HG03066 (cell line): ENCODE measurements around the gene MYB.
A peak's percentile ranks its signal among the peaks of the same experiment; 100 is the strongest.
"Not testable (repeated sequence)": the region's sequence is repeated elsewhere in the genome, so short reads cannot be mapped to it uniquely, and the experiment has no call there.

Source experiments
- ATAC-seq: cut with Tn5 transposase; IDR thresholded peaks from one replicate; pipeline ENCODE4 v1.9.1; 2021; ENCODE audit warnings: low read depth; ENCODE audit not compliant: unreplicated experiment

The MYB gene

DNA sequence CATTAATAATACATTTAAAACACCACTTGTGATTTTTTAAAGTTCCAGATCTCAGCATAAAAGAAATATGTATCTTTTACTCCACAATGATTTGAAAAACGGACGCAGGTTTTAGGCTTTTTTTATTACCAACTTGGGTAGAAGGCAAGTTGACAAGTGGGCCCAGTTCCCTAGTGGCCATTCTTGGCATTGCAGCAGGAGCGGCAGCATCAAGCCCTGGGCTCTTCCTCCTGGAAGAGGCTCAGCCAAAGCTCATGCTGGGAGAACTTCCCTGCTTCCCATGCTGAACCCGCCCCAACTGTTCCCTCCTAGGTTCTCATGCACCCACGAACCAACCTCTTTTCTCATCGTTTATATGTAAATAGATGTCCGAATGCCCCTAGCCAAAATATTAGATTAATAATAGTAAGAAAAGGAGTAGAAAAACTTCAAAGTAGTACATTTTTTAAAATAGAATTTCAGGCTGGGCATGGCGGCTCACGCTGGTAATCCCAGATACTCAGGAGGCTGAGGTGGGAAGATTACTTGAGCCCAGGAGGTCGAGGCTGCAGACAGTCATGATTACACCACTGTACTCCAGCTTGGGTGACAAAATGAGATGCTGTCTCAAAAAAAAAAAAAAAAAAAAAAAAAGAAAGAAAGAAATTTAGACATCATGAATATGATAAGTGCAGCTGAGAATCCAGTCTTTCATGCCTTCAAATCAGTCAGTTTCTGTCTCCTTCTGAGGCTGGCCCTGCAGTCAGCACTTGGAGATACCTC, 18.2 kb upstream of the MYB start:
- no peak for ATAC-seq

GRCh38 chr6:135163440-135163738, 17.7 kb upstream of the MYB start:
- ATAC-seq = peak; percentile 62

- ATAC-seq = not testable (repeated sequence)
Observed at GRCh38 chr6:135164387-135164786, 16.7 kb upstream of the MYB start.

GRCh38 chr6:135165031-135165430, 16.1 kb upstream of the MYB start:
- ATAC-seq = no peak

GRCh38 chr6:135166515-135166914, 14.6 kb upstream of the MYB start:
- ATAC-seq = no peak

- no peak for ATAC-seq
Observed at GRCh38 chr6:135167617-135168016, 13.5 kb upstream of the MYB start.

DNA sequence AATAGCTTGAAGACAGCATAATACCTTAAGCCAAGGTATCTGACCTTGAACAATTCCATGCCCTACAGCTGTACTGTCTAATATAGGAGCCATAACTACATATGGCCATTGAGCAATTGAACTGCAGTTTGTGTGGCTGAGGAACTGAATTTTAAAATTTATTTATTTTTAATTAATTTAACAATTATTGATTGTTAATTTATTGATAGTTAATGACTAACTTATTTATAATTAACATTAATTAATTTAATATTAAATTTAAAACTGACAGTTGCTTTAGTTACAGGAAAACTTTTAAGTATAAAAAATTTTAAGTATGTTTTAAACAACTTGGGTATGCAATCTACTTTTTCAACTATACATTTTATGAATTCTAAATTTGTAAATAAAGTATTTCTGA, 12.3 kb upstream of the MYB start:
- no peak for ATAC-seq

DNA sequence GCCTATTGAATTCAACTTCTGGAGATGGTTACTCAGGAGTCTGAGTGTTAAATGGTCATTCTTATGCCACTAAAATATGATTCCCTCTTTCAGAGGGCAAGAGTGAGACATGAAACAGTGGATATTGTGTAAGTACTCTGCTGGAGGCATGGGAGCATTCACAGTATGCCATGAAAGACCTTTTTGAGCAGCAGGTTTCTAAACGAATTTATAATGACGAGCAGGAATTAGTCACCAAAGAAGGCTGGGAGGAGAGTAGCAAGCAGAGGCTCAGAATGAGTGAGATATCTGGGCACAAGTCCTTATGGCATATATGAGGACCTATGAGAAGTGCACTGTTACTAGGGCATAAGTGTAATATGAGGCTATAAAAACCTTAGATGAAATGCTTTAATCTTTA, 10.9 kb upstream of the MYB start:
- ATAC-seq = no peak

GRCh38 chr6:135170849-135171248, 10.3 kb upstream of the MYB start:
- ATAC-seq = no peak

DNA sequence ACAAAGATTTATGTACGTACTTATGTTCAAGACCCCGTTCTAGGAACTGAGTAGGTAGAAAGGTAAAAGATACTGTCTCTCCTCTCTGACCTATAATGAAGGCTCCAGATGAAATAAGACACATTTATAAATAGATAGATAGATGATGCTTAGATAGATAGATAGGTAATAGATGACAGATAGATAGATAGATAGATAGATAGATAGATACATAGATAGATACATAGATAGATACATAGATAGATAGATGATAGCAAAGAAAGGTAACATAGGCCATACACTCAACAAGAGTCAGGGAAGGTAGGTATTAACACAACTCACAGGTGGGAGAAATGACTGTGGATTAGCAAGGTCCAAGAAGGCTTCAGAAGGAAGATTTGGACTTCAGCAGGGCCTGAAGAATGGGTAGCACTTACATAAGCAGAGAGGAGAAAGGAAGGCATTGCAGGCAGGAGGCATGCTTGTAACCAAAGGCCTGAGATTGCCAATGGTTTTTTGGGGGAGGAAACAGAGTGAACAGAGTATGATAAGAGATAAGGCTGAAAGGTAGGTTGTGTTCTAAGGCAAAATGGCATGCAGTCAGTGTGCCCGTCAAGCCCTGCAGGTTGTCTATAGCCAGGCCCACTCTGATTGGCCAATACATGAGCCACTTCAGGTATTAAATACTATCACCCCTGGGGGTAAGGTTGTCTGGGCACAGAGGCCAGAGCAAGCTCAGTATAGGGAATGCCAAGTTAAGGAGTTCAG, 7.7 kb upstream of the MYB start:
- ATAC-seq = no peak

DNA sequence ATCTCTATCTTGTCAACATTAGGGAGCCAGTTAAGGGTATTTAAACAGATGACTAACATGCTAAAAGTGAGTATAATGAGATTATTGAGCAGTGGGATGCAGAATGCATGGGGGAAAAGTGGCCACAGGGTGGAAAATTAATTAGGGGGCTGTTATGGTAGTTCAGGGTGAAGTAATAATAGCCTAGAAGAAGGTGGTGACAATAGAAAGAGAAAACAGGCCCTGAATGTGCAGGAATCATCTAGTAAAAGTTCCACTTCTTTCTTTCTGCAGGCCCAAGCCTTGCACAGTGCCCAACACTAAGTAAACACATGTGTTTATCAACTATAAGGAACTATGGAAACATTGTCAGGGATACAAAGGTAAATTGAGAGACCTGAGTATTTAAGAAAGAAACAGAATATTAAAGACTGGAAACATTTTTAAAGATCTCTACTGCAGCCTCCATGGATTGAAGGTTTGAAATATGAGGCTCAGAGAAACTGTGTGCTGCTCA, 7.1 kb upstream of the MYB start:
- ATAC-seq = no peak

DNA sequence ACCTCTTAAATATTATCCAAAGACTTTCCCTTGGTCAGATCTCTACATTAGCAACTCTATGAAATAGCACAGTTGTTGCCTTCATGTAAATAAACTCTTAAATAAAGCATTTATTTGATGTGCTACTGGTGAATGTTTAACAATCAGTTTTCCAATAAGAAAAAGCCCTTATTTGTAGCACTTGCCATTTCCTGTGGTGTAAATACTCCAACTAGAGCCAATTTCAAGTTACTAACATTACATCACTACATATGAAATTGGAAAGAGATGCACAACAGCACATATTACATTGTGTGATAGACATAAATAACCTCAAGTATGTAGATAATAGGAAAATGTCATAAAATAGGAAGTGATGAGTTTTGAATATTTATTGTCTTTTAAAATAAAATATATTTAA, 5.0 kb upstream of the MYB start:
- no peak for ATAC-seq

DNA sequence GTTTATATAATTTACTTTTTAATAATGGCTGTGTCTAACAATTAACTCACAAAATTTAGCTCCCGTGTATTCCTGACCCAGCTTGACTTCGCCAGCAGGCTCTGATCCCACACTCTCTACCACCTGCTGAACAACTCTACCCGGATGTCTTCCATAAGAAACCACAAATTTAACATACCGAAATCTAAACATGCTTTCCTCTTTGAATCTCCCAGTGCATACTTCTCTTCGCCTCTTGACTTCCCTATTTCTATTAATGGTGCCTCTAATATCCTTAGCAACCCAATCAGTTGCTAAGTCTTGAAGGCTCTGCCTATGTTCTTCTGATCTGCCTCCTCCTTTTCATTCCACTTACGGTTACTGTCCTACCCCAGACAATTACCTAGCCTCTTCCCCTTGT, 4.6 kb upstream of the MYB start:
- no peak for ATAC-seq

GRCh38 chr6:135179372-135179771, 1.7 kb upstream of the MYB start:
- no peak for ATAC-seq

- no peak for ATAC-seq
Observed at GRCh38 chr6:135179920-135180541, 1.1 kb upstream of the MYB start.

- ATAC-seq = no peak
Observed at GRCh38 chr6:135181333-135182070, 394 bp downstream of the MYB start.

- peak; percentile 9 for ATAC-seq
Observed at GRCh38 chr6:135182071-135183001, 1.2 kb downstream of the MYB start.

DNA sequence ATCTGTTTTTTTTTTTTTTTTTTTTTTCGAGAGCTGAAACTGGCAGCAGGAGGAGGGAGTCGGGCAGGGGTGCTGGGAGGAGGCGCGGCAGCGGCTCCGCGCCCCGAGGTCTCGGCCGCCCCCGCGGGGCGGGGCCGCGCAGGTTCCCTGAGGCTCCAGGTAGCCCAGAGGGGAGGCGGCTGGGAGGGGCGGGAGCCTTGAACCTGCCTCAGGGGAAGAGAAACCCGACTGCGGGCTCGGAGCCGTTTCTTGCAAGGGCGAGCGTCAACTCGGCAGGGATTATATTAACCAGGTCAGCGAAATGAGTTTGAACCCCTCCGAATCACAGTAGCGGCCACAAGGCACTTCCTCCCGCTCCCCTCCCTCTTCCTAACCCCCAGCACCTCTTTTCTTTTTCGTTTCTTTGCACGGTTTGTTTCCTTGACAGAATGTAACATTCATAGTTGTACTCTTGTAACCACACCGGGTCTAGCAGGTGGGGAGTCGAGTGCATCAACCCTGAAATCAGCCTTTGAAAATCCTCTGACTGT, 2.0 kb downstream of the MYB start:
- peak; percentile 47 for ATAC-seq

- ATAC-seq = peak; percentile 33
Observed at GRCh38 chr6:135183532-135184440, 2.7 kb downstream of the MYB start.
